Activated CD8-positive, alpha-beta memory T cell treated with anti-CD3 and anti-CD28 coated beads, Interleukin-2, amount 50 U/mL, for 24 hours (primary cell): Measurements from ENCODE around the gene KCNE3.

Source experiments
- DNase-seq: peaks from one replicate; pipeline ENCODE4 v3.0.0-alpha.2; 2020; ENCODE audit errors: extremely low read depth

Gene KCNE3

GRCh38 chr11:74471668-74472429, 4.5 kb upstream of the KCNE3 start:
- no peak for DNase-seq

- DNase-seq = no peak
These were observed 3.7 kb upstream of the KCNE3 start for GRCh38 chr11:74471037-74471436.

DNA sequence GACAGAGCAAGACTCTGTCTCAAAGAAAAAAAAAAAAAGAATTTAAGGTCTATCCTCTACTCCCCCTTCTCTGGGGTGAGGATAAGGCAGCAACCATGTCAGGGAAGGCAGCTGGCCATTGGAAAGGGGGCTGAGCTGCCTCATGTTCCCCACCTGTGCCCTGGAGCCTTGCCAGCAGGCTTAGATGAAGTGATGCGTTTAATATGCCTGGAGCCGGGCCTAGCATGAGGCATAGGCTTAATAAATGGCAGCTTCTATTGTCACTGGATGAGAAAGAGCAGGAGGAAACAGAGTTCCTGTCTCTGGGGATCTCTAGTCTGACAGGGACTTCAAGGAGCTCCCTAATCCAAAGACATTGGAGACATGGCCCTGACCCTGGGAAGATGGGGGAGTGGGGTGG, 3.2 kb upstream of the KCNE3 start:
- DNase-seq = no peak

GRCh38 chr11:74468936-74469335, 1.6 kb upstream of the KCNE3 start:
- no peak for DNase-seq

DNA sequence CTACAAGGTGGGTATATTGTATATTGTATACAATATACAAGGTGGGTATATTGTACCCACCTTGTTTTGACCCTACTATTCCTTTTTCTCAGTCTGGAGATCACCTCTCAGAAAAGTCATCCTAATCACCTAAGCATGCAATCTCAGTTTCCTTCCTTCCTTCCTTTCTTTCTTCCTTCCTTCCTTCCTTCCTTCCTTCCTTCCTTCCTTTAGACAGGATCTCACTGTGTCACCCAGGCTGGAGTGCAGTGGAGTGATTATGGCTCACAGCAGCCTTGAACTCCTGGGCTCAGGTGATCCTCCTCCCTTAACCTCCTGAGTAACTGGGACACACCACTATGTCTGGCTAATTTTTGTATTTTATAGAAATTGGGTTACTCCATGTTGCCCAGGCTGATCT, 1.2 kb upstream of the KCNE3 start:
- no peak for DNase-seq

- DNase-seq = no peak
These were observed 709 bp upstream of the KCNE3 start for GRCh38 chr11:74468058-74468457.

DNA sequence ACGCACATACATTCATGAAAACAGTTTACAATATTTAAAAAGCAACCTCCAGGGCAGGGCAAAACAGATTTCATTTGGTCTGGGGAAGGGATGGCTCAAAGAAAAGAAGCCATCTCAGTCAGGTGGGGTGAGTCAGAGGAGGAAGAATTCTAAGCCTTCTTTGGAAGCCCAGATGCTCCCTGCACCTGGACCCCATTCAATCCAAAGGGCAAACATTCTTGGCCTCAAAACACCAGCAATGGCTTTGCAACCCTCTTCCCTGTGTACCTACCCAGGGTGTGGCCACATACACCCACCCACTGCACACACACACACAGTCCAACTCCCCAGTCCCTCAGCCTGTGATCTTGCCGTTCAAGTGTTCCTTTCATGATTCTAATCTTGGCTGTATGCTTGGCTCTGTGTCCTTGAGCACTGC, 2.0 kb downstream of the KCNE3 start:
- DNase-seq = no peak

- no peak for DNase-seq
These were observed 2.6 kb downstream of the KCNE3 start for GRCh38 chr11:74464746-74465145.

DNA sequence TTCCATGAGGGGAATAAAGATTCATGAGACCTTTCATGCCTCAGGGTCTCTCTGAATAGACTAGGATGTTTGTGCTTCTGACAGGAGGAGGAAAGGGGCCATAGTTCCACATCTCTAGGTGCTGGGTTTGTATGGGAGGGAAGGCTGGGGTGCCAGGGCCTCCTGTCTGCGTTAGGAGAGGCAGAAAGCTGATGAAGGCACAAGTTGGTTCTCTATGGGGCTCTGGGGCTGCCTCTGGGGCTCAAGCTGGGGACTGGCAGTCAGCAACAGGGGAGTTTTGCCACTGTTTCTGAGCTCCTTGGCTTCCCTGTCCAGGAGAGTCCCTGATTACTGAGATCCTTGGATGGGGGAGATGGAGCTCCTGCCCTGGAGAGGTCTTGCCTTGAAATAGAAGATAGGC, 4.1 kb downstream of the KCNE3 start:
- no peak for DNase-seq

- DNase-seq = no peak
These were observed 4.7 kb downstream of the KCNE3 start for GRCh38 chr11:74462631-74463030.

DNA sequence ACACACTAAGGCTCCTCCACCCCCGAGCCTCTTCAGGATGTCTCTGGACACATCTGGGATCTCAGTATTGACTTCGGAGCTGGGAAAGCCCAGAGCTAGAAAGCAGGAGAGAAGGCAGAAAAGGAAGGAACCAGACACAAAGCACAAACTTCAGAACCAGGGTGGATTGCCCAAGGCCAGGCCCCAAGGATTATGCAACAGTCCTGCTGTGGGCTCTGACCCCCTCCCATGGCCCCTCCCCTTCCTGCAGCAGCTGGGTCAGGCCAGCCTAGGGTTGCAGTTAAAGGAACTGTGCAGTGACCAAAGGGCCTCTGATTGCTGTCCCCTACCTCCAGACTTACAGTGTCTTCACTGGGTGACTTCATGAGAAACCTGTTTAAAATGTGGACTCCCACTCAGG, 5.3 kb downstream of the KCNE3 start:
- no peak for DNase-seq

GRCh38 chr11:74460481-74461154, 6.7 kb downstream of the KCNE3 start:
- DNase-seq = no peak

DNA sequence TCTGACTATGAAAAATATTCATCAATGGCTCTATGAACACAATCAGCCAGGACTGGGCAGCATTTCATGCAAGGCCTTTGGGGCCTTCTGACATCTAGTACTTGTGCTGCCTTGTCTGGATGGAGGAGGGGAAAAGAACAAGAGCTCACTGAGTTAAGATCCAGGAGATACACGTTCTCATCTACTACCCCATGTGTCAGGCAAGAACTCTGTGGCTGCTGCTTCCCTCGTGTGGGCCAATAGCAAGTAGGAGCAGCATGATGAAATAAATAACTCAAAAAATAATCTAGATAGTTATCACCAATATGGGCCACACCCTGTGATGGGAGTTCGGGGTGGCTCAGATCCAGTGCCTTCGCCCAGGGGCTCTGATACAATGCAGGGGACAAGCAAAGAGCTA, 7.3 kb downstream of the KCNE3 start:
- DNase-seq = no peak

GRCh38 chr11:74459584-74459983, 7.8 kb downstream of the KCNE3 start:
- no peak for DNase-seq

GRCh38 chr11:74457356-74457755, 10.0 kb downstream of the KCNE3 start:
- no peak for DNase-seq

GRCh38 chr11:74453373-74453975, 13.9 kb downstream of the KCNE3 start:
- peak; percentile 26 for DNase-seq

DNA sequence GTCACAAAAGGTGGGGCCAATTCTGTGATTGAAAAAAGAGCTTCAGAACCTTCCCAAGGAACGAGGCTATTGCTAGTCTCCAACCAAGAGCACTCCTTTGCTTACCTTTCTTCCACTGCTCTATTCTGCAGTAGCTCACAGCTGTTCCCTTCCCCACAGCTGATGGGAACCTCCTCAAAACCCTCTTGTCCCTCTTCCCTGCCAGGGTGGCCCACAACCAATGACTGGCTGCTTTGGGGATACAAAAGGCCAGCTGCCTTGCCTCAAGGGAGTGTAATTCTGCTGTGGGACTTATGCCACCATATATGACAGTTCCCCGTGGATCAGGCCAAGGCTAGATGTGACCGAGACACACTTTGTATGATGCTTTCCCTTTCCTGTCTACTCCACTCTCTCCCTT, 15.0 kb downstream of the KCNE3 start:
- DNase-seq = no peak

GRCh38 chr11:74450318-74450717, 17.0 kb downstream of the KCNE3 start:
- DNase-seq = no peak

DNA sequence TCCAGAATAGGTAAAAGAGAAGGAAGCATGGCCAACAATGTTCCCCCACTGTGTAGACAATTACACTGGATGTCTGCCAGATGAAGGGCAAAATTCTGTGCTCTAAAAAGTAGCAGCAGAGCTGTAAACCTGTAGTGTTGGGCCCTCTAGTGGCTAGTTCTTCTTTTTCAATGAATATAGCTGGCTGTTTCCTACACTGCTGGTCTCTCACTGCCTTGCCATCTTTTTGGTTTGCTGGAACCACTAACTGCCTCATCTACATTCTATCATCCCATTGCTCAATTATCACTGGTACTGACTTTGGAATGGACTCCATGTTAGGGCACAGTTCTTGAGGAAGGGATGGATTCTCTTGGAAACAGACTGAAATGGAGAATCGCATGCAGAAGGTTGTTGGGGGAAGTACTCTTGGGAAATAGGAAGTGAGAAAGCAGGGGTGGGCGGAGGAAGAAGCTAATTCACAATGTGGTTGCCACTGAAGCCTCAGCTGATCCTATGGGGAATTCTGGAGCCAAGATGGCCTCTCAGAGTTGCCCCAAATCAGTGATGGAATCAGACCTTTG, 17.9 kb downstream of the KCNE3 start:
- peak; percentile 5 for DNase-seq

GRCh38 chr11:74447720-74448119, 19.6 kb downstream of the KCNE3 start:
- no peak for DNase-seq

- no peak for DNase-seq
These were observed 20.8 kb downstream of the KCNE3 start for GRCh38 chr11:74446532-74446938.

DNA sequence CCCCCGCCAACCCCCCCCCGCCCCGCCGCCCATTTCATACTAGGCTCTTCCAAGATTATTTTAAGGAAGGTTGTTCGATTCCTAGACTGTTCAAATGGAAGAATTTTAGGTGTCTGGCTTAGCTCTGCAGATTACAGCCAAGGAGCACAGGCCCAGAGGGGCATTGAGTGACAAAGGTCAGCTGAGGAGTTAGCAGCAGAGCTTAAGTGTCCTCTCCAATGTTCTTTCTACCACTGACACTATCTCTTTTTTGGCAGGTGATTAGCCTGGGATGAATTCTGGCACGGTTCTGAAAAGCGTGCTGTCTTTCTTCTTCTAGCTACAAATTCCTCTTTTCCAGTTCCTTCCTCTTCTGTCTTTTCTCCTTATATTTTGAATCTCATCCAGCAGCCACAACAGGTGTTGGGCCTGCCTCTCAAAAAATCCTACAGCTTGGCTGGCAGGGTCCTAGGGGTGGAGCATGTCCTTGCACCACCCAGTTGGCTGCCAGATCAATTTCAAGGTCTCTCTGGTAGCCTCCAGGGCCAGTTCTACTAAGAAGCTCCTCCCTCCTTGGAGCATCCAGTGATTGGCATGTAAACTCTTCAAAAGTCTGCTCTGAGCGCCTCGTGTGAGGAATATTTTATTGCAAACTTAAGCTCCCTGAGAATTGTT, 23.0 kb downstream of the KCNE3 start:
- no peak for DNase-seq
